Esophagus muscularis mucosa (tissue), 4 donors: Measurements from ENCODE around the gene PSMA4.

Experiments
- CTCF ChIP-seq, 3 experiments: fragments of 200-600 bp in 2 of 3; fragments of 450-650 bp in 1 of 3; sonication (generic) in 2 of 3; IDR thresholded peaks; one replicate each; pipeline ENCODE4 v1.5.1; 2017 to 2019; ENCODE audit warnings: antibody characterized with exemption in 3 of 3, mild to moderate bottlenecking in 2 of 3, moderate library complexity in 1 of 3
- EP300 ChIP-seq: sonication (generic); formaldehyde crosslinking; IDR thresholded peaks from one replicate; pipeline ENCODE4 v1.6.1; 2017; ENCODE audit warnings: antibody characterized with exemption
- POLR2A ChIP-seq: fragments of 450-650 bp; IDR thresholded peaks from one replicate; pipeline ENCODE4 v1.6.1; 2017; ENCODE audit warnings: antibody characterized with exemption, moderate library complexity, mild to moderate bottlenecking, low read depth
- POLR2AphosphoS5 ChIP-seq, 2 donors: sonication (generic); formaldehyde crosslinking; IDR thresholded peaks; one replicate each; pipeline ENCODE4 v1.6.1; 2017; ENCODE audit warnings: antibody characterized with exemption in 2 of 2

DNA sequence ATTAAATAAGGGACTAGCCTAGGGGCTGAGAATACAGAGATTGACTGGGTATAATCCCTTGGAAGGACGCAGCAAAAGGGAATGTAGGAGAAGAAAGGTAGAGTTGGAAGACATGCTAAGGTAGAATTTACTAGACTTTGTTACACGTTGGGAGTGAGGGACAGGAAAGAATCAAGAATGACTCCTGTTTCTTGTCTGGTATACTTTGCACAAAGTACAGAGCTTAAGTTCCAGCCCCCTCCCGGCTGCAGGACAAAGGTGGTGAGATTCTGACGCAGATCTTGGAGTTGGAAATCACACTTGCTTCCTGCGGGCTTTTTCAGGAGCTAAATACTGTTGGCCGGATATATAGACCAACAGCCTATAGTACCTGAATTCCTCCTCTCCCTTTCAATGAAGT, 32.0 kb upstream of the PSMA4 start:
- no peak for TF ChIP-seq CTCF (IDR thresholded peaks at IDR 0.05)
- no peak for TF ChIP-seq POLR2AphosphoS5 (IDR thresholded peaks at IDR 0.05)
- TF ChIP-seq POLR2A, result no peak
- no peak for TF ChIP-seq EP300
